ENCODE results near the gene MACROD1.

Gene MACROD1

DNA sequence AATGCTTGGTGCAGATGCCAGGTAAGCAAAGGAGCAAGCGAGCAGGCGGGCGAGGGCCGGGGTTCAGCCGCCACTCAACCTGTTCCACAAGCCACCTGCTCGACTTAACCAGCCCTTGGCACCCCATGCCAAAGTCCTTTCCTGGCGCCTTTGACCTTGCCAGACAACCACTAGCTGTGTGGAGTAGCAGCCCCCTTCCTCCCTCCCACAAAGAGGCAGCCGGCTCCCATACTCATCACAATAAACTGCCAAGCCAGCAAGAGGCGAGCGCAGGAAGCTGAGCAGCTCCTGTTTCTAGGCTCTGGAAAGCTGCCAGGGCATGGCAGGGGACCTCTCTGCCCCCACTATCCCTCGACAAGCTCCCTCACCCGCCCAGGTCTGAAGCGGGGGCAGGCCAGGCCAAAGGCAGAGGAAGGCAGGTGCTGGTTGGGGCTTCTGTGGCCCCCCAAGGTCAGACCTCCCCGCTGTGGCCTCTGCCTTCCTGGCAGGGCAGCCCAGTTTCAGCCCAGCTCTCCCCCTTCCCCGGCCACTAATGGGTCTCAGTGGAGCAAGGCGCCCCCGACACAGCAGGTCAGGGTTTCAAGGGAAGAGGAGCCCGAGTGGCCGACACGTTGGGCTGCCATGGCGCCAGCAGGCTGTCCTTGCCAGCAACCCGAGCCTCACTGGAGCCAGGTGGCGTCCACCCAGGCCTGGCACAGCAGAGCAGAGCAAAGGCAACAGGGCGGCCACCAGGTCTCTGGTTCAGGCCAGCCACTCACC lies 15.3 kb downstream of the MACROD1 start:
- peak; percentile 94 for DNase-seq

DNA sequence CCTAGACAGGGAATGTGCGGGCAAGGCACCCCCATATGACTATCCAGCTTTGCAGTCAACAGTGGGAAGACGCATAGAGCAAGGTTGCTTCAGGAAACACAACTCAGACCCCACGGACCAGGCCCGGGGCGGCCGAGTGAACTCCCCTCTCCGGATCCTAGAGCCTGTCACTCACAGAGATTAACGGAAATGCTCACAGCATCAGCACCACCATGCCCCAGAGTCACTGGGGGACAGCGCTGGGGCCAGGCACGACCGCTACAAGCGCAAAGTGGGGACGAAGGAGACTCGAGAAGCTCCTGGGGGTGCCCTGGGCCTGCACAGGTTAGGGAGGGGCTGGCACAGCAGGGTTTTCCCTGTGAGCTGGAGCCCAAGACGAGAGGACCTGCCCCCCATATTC lies 15.9 kb downstream of the MACROD1 start:
- DNase-seq: no peak

GRCh38 chr11:64148917-64149617 lies 16.8 kb downstream of the MACROD1 start:
- DNase-seq: no peak

- peak; percentile 89 for DNase-seq
Measured at GRCh38 chr11:64148226-64148916, 17.5 kb downstream of the MACROD1 start.

DNA sequence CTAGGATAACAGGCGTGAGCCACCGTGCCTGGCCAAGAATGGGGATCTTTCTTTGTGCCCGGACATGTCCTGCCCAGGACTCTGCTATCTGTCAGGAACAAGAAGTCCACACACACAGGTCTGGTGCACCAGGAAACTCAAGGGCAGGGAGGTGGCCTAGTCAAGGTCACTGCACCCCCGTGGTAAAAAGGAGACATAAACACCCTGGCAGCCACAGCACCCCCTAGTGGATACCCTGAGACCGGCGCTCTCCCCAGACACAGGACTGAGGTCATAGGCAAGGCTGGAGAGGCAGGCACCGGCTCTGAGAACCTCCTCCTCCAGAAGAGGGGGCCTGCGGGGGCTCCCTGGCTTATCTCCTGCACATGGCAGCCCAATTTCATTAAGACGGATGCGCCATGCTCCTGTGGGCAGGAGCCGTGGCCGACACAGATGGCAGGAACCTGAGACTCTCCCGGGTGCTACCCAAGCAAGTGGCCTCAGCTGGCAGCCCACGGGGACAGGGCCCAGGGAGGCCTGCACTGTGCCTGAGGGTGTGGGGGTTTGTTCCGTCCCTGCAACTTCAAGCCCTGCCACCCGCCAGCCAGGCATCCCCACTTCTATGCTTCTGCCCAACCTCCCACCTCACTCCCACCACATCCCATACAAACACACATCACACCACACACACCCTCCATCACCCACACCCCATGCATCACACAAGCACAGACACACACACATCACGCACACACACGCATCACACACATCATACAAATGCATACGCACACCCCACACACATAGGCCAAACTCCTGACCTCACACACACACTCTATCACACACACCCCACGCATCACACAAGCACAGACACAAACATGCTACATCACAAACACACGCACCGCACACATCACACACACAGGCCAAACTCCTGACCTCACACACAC lies 19.6 kb downstream of the MACROD1 start:
- DNase-seq: peak; percentile 56

DNA sequence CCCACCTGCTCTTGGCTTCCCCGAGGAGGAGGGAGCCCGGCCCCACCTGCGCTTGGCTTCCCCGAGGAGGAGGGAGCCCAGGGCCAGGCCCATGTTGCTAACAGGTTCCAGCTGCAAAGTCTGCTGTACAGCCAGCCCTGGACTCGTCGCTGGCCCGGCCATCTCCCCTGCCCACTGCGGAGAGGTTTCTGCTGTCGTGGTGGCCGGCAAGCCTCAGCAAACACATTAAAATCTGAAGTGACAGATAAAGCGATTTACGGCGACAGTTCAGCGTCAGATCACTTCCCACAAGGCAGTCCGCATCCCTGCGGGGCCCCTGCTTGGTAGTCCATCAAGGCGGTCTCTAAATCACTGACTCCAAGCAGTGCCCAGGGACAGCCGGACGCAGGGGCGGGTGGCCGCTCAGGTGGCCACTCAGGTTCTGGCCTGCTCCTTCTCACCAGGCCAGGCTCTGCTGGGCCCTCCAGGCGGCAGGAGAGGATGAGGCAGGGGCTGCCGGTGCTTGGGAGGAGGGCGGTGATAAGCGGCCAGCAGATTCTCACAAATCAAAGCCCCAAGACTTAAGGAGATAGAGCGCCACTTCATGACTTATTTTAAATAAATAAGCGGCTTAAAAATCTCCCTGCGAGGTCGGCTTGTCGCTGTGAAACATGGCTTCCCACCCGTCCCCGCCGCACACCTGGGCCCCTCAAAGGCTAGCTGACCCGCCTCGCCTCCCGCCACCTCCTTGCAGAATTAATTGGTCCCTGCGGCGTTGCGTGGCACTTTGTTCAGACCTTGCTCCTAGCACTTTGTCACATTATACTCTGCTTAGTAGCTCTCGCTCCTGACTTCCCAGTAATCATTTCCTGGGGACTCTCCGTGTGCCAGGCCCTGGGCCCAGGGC lies 21.1 kb downstream of the MACROD1 start:
- no peak for DNase-seq

DNA sequence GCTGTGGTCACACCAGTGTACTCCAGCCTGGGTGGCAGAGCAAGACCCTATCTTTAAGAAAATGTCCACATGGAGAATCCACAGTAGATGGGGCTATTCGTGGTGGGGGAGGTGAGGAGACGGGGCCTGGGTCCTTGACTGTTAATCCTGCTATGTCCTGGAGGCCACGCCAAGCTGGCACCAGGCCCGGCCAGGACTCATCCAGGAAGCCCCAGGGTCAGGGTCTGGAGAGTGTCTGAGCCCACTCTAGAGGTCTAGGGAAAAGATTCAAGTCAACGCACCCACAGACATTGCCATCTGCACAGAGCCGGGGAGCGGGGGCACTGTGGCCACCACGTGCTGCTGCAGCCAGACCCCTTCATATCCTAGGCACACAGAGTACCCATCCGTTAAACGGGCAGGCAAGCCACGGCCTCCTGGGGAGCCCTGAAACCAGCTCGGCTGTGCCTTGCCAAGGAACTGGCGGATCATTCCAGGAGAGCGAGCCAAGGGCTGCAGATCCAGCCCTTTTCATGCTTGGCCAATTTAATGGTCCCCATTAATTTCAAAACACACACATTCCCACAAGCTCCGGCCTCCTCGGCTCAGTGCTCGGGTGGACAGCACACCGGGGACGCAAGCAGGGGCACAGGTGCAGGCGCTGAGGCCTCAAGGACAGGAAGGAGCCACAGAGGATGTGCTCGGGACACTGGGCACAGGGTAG lies 24.7 kb downstream of the MACROD1 start:
- peak; percentile 22 for DNase-seq

DNA sequence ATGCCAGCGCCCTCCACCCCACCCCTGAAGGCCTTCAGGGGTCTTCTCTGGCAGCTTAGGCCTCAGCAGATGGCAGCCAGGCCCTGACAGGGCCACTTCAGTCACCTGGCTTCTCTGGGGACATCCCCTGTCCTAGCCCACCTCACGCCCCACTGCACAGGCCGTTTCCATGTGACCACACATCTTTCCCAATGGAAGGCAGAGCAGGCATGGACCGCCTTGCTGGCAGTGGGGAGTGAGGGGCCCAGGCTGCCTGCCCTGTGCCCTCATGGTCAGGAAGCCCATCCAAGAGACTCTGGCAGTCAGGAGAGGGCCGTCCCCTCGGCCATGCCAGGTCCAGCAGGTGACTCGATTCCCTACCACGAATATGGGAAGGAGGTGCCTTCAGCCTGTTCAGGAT lies 25.8 kb downstream of the MACROD1 start:
- DNase-seq: no peak

GRCh38 chr11:64139049-64139448 lies 26.9 kb downstream of the MACROD1 start:
- no peak for DNase-seq

GRCh38 chr11:64138398-64138797 lies 27.5 kb downstream of the MACROD1 start:
- DNase-seq: peak; percentile 61

- DNase-seq: no peak
Measured at GRCh38 chr11:64136765-64137441, 29.0 kb downstream of the MACROD1 start.

DNA sequence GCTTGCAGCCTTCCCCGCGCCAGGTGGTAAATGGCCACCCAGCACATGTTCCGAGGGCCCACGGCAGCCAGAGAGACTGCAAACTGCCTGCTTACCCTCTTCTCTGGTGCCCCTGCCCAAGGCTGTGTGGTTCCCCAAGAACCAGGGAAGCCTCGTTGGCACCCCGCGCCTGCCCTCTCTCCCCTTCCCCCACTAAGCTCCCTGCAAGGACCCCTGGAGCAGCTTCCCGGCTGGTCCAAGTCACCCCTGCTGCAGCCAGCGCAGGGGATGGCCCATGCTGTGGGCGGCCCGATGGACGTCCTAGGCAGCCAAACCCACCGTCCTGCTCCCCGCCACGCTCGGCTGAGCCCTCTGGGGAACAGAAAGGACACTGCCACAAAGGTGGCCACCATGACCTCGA lies 30.2 kb downstream of the MACROD1 start:
- DNase-seq: no peak

GRCh38 chr11:64134963-64135362 lies 30.9 kb downstream of the MACROD1 start:
- DNase-seq: peak; percentile 20

DNA sequence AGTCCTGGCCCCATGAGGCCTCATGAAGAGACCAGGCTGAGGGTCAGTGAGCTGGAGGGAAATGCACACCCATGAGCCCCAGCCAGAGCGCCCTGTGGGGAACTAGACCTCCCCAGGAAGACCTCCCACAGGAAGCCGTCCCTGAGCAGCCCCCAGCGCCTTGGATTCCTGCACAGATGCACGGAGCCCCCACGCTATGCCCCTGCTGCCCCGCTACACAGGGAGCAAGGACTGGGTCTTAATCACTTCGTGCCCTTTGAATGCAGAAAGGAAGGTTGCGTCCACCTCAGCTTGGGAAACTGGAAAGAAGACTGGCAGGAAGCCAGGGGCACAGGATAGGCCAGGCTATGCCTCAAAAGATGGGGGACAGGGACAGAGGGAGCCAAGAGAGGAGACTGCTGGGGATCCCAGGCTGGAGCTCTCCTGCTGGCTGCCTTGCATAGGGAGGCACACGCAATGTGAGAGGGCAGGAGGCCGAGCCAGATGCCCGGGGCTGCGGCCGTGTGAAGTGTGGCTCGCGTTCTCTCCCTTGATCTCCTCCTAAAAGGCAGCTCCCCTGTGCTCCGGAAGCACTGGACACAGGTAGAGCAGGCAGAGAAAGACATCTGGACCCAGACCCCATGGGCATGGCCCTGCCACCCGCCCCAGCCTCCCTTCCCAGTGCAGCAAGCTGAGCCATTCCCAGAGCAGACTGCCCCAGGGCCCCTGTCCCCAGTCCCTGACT lies 32.8 kb downstream of the MACROD1 start:
- DNase-seq: no peak

DNA sequence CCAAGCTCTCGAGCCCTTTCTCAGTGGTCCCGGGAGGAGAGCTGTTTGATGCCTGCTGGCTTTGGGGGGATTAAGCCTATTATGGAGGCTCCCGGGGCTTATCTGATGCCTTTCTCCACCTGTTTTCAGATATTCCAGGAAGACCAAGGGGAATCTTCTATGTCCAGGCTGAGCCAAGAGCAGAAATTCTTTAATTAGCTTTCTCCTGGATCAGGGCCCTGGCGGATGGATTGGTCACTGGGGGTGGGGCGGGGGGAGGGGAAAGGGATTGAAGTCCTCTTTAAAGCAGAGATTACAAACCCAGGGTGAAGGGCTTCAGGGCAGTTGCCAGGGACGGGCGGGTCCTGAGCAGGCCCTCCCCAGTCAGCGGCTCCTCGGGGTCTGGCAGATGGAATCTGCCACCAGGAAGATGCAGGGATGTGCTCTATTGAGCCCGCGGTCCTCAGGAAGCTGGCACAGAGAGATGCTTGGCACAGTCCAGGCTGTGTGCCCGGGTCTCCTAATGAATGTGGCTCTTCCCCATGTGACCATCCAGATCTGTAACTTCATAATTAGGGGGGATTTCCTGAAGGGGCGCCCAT lies 33.6 kb downstream of the MACROD1 start:
- peak; percentile 84 for DNase-seq

DNA sequence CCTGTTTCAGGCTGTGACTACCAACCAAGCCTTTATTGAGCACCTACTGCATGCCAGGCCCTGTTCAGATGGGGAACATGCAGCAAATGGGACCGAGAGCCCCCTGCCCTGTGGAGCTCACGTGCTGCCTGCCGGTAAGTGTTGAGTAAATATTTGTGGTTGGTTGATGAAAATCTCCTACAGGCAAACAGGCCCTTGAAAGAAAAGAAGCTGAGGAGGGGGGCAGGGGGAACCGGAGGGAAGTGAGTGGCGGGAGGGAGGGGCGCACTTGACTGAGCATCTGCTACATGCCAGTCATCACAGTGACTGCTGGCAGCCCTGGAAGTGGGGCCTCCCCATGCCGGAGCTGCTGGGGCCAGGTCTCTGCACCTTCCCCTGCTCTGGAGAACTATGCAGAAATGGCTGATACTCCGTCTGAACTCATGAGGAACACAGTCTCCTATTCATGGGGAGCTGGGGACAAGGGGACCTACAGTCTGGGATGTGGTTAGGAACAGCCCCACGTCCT lies 34.2 kb downstream of the MACROD1 start:
- DNase-seq: peak; percentile 92

GRCh38 chr11:64130618-64131017 lies 35.3 kb downstream of the MACROD1 start:
- peak; percentile 68 for DNase-seq

DNA sequence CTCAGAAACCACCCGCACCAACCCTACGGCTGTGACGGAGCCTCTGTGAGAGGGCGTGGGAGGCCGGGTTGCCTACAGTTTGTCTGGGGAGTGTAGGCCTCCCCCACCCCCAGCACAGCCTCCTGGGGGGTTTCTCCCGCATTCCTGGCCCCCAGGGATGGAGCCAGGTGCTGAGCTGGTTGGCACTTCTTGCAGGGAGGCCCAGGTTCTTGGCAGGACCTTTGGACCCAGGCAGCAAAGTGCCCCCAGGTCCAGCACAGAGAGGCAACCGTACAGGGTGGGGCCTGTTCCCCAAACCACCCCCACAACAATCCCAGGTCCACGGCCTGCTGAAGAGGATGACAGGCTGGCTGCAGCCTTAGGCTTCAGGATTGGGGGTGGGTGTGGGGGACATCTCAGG lies 36.5 kb downstream of the MACROD1 start:
- no peak for DNase-seq
